SU-DHL-6 (cell line): ENCODE data around the gene TMEM154.

Experiments
- CTCF ChIP-seq: fragments of 200-600 bp; sonication (generic); IDR thresholded peaks from one replicate; pipeline ENCODE4 v1.5.1; 2017; ENCODE audit warnings: antibody characterized with exemption, mild to moderate bottlenecking, low read length, moderate library complexity; ENCODE audit not compliant: insufficient read depth, poor library complexity, severe bottlenecking
- EZH2phosphoT487 ChIP-seq: fragments of 200-600 bp; sonication (generic), shearing (Covaris generic); conservative IDR thresholded peaks from 2 replicates; pipeline ENCODE4 v1.6.1; 2018; ENCODE audit warnings: mild to moderate bottlenecking, antibody characterized with exemption, low read length, moderate library complexity, mixed read lengths

- no peak for TF ChIP-seq CTCF
- no peak for TF ChIP-seq EZH2phosphoT487
Observed at GRCh38 chr4:152661649-152662048, 18.1 kb downstream of the TMEM154 start.
